Neural cell (in vitro differentiated cells): ENCODE measurements around the gene SLIT3. TPM values are rescaled to one million over a fixed set of nuclear protein-coding genes. Genes with fewer than 3 reads are reported as not detected.

Source experiments
- H2AFZ ChIP-seq: fragments of 200-600, 300-800 bp; sonication (generic), shearing (Covaris generic); 2 replicates; pipeline ENCODE4 v1.6.0; 2014; ENCODE audit warnings: low read depth, mild to moderate bottlenecking, antibody characterized with exemption, low read length, moderate library complexity
- H3F3A ChIP-seq: fragments of 200-600 bp; shearing (Covaris generic); 2 replicates; pipeline ENCODE4 v1.6.1; 2016; ENCODE audit warnings: mild to moderate bottlenecking, moderate library complexity, mixed read lengths, antibody characterized with exemption, low read length; ENCODE audit not compliant: insufficient read depth, poor library complexity, severe bottlenecking
- H3K27ac ChIP-seq: fragments of 200-600, 300-800 bp; sonication (generic), shearing (Covaris generic); 2 replicates; pipeline ENCODE4 v1.5.1; 2014; ENCODE audit warnings: mild to moderate bottlenecking, low read length, moderate library complexity
- H3K27me3 ChIP-seq: fragments of 300-800, 200-600 bp; sonication (generic), shearing (Covaris generic); 2 replicates; pipeline ENCODE4 v1.6.0; 2014; ENCODE audit warnings: mild to moderate bottlenecking, low read depth, low read length, moderate library complexity; ENCODE audit not compliant: insufficient read depth
- H3K36me3 ChIP-seq: fragments of 300-800, 200-600 bp; sonication (generic), shearing (Covaris generic); 2 replicates; pipeline ENCODE4 v1.5.1; 2014; ENCODE audit warnings: mild to moderate bottlenecking, antibody characterized with exemption, low read length, moderate library complexity; ENCODE audit not compliant: insufficient read depth
- H3K4me2 ChIP-seq: fragments of 300-800, 200-600 bp; sonication (generic), shearing (Covaris generic); 2 replicates; pipeline ENCODE4 v1.6.0; 2014; ENCODE audit warnings: mild to moderate bottlenecking, low read length
- H3K4me3 ChIP-seq: fragments of 300-800, 200-600 bp; sonication (generic), shearing (Covaris generic); 2 replicates; pipeline ENCODE4 v1.5.1; 2014; ENCODE audit warnings: mild to moderate bottlenecking, low read length, moderate library complexity
- H3K79me2 ChIP-seq: fragments of 200-600 bp; shearing (Covaris generic); replicated peaks from 2 replicates; pipeline ENCODE4 v1.6.0; 2014; ENCODE audit warnings: mild to moderate bottlenecking, low read length, moderate library complexity; ENCODE audit not compliant: insufficient read depth
- H3K9ac ChIP-seq: fragments of 300-800, 200-600 bp; sonication (generic), shearing (Covaris generic); 2 replicates; pipeline ENCODE4 v1.6.1; 2016; ENCODE audit warnings: mild to moderate bottlenecking, low read length, mixed read lengths
- H3K9me2 ChIP-seq: fragments of 200-600 bp; shearing (Covaris generic); 2 replicates; pipeline ENCODE4 v1.6.1; 2016; ENCODE audit warnings: mild to moderate bottlenecking, low read length, mixed read lengths; ENCODE audit not compliant: insufficient read depth
- H3K9me3 ChIP-seq: fragments of 200-600, 300-800 bp; sonication (generic), shearing (Covaris generic); 2 replicates; pipeline ENCODE4 v1.6.1; 2016; ENCODE audit warnings: mild to moderate bottlenecking, mixed run types, low read length, moderate library complexity, mixed read lengths
- H4K20me1 ChIP-seq: fragments of 200-600 bp; shearing (Covaris generic); 2 replicates; pipeline ENCODE4 v1.6.1; 2016; ENCODE audit warnings: mild to moderate bottlenecking, mixed run types; ENCODE audit not compliant: insufficient read depth
- CTCF ChIP-seq: fragments of 450-650 bp; IDR thresholded peaks from 2 replicates; pipeline ENCODE4 v1.5.1; 2014; ENCODE audit warnings: antibody characterized with exemption, mild to moderate bottlenecking, moderate library complexity; ENCODE audit not compliant: poor library complexity, severe bottlenecking
- EP300 ChIP-seq: fragments of 450-650 bp; conservative IDR thresholded peaks from 2 replicates; pipeline ENCODE4 v1.6.1; 2014; ENCODE audit warnings: antibody characterized with exemption, mild to moderate bottlenecking, moderate library complexity; ENCODE audit not compliant: poor library complexity, severe bottlenecking
- EZH2 ChIP-seq: fragments of 200-600, 300-800 bp; shearing (Covaris generic), sonication (generic); IDR thresholded peaks from 2 replicates; pipeline ENCODE4 v1.6.1; 2014; ENCODE audit warnings: antibody characterized with exemption, low read length, borderline replicate concordance, mild to moderate bottlenecking; ENCODE audit not compliant: insufficient read depth, poor library complexity, severe bottlenecking
- MXI1 ChIP-seq: fragments of 450-650 bp; conservative IDR thresholded peaks from 2 replicates; pipeline ENCODE4 v1.6.1; 2014; ENCODE audit warnings: antibody characterized with exemption, mild to moderate bottlenecking; ENCODE audit not compliant: poor library complexity, severe bottlenecking
- POLR2AphosphoS5 ChIP-seq: IDR thresholded peaks from 2 replicates; pipeline ENCODE4 v1.6.1; 2012
- RAD21 ChIP-seq: fragments of 450-650 bp; conservative IDR thresholded peaks from 2 replicates; pipeline ENCODE4 v1.6.1; 2014; ENCODE audit warnings: antibody characterized with exemption, mild to moderate bottlenecking, moderate library complexity
- REST ChIP-seq: IDR thresholded peaks from 2 replicates; pipeline ENCODE4 v1.6.1; 2012; ENCODE audit warnings: borderline replicate concordance
- SMC3 ChIP-seq: fragments of 450-650 bp; conservative IDR thresholded peaks from 2 replicates; pipeline ENCODE4 v1.6.1; 2014; ENCODE audit warnings: antibody characterized with exemption, mild to moderate bottlenecking, moderate library complexity; ENCODE audit not compliant: poor library complexity
- TAF1 ChIP-seq: IDR thresholded peaks from 2 replicates; pipeline ENCODE4 v1.6.1; 2012; ENCODE audit warnings: low read depth
- polyA plus RNA-seq: library from polyadenylated mRNA; depleted of rRNA; stranded (reverse); fragments of >200 nt; gene quantifications from 2 replicates; pipeline ENCODE4 v1.2.3, GENCODE V29; 2014

The SLIT3 gene
- polyA plus RNA-seq, 1 donor from 2014 or later: 1.2 TPM

- Histone ChIP-seq H3K27me3 (no peaks in the 10 kb centered on the region), H3F3A (no peaks in the 10 kb centered on the region), H3K9ac (no peak overlapping the region), H3K9me2 (no peaks in the 10 kb centered on the region), H3K9me3 (no peaks in the 10 kb centered on the region), H3K4me2 (no peak overlapping the region), H3K79me2 (no peaks in the 10 kb centered on the region), H3K36me3 (no peaks in the 10 kb centered on the region), H3K4me3 (no peak overlapping the region), H2AFZ (no peak overlapping the region), H4K20me1 (no peaks in the 10 kb centered on the region), H3K27ac (no peak overlapping the region)
- no peak for TF ChIP-seq MXI1
- TF ChIP-seq TAF1: no peak
- TF ChIP-seq CTCF: no peak
- no peak for TF ChIP-seq RAD21
Observed at GRCh38 chr5:169253071-169253470, 47.9 kb downstream of the SLIT3 start.

- Histone ChIP-seq H3K4me2 (no peak overlapping the region), H3K9ac (no peak overlapping the region)
- TF ChIP-seq EZH2 (no peak), SMC3 (no peak), REST (no peak), EP300 (no peak), RAD21 (no peak), POLR2AphosphoS5 (no peak), TAF1 (no peak), MXI1 (no peak), CTCF (no peak)
Observed at GRCh38 chr5:169251333-169252084, 49.4 kb downstream of the SLIT3 start.

More at GRCh38 chr5:169251333-169252084, 49.4 kb downstream of the SLIT3 start:
- Histone ChIP-seq H3K36me3 (no peaks in the 10 kb centered on the region), H3K4me3 (no peak overlapping the region), H3K9me3 (no peaks in the 10 kb centered on the region), H3K27me3 (no peaks in the 10 kb centered on the region), H4K20me1 (no peaks in the 10 kb centered on the region), H2AFZ (no peak overlapping the region), H3K9me2 (no peaks in the 10 kb centered on the region), H3K79me2 (no peaks in the 10 kb centered on the region), H3F3A (no peaks in the 10 kb centered on the region), H3K27ac (no peak overlapping the region)
